Activated CD4-positive, alpha-beta T cell treated with anti-CD3 and anti-CD28 coated beads, Interleukin-2, amount 10 ng/mL, durations not matched to agents 24 days and 14 days (primary cell): Measurements from ENCODE around the gene GALNT12. TPM values are rescaled to one million over a fixed set of nuclear protein-coding genes. Genes with fewer than 3 reads are reported as not detected.

ENCODE experiments used
- DNase-seq: peaks from one replicate; pipeline ENCODE4 v3.0.0; 2022
- H3K27ac Mint-ChIP-seq: one replicate; pipeline ENCODE4 v1.8.0; 2022; ENCODE audit warnings: mild to moderate bottlenecking, mixed read lengths
- H3K27me3 Mint-ChIP-seq: one replicate; pipeline ENCODE4 v1.8.0; 2022; ENCODE audit warnings: mixed read lengths
- H3K36me3 Mint-ChIP-seq: one replicate; pipeline ENCODE4 v1.8.0; 2022; ENCODE audit warnings: low read depth, mild to moderate bottlenecking, mixed read lengths
- H3K4me1 Mint-ChIP-seq: one replicate; pipeline ENCODE4 v1.8.0; 2021; ENCODE audit warnings: mixed read lengths
- H3K4me3 Mint-ChIP-seq: one replicate; pipeline ENCODE4 v1.8.0; 2022; ENCODE audit warnings: mild to moderate bottlenecking, moderate library complexity, mixed read lengths
- H3K9me3 Mint-ChIP-seq: one replicate; pipeline ENCODE4 v1.8.0; 2021; ENCODE audit warnings: mixed read lengths
- intact Hi-C: fragments of 100-400 bp; cut with micrococcal nuclease; formaldehyde crosslinking; loops from one replicate; pipeline ENCODE4 v1.15.1; 2023
- total RNA-seq: library from RNA; stranded (reverse); gene quantifications from 2 replicates; pipeline ENCODE4 v1.2.3, GENCODE V29; 2022

The GALNT12 gene
- total RNA-seq, 1 donor from 2014 or later = 2.8 TPM

DNA sequence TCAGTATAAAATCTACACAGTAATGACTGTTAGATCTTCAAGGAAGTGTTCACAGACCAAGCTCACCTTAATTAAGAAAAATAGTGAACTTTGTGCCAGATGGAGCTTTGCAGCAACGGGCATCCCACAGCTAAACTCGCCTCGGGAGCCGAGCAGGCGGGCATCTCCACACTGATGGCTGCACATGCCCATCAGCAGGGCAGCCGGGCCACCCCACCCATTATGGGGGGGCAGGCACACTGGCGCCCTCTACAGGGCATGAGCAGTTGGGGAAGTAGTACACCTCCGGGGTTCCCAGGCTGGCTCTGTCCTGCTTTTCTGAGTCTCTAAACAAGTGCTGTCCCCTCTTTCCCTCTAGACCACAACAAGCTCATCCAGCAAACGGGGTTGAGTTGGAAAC is 32.7 kb upstream of the GALNT12 start:
- intact Hi-C loops = loop anchor here (1.0 kb wide), 1 partner anchor 459 kb away; no protein-coding TSS in a partner anchor
- no peaks in the 10 kb centered on the region for H3K4me1 Mint-ChIP-seq
- H3K36me3 Mint-ChIP-seq = peaks cover 3% of the 10 kb centered on the region
- H3K4me3 Mint-ChIP-seq = no peak overlapping the region
- no peak overlapping the region for H3K27ac Mint-ChIP-seq
- peak; percentile 70 for DNase-seq
- no peaks in the 10 kb centered on the region for H3K27me3 Mint-ChIP-seq
- no peaks in the 10 kb centered on the region for H3K9me3 Mint-ChIP-seq

DNA sequence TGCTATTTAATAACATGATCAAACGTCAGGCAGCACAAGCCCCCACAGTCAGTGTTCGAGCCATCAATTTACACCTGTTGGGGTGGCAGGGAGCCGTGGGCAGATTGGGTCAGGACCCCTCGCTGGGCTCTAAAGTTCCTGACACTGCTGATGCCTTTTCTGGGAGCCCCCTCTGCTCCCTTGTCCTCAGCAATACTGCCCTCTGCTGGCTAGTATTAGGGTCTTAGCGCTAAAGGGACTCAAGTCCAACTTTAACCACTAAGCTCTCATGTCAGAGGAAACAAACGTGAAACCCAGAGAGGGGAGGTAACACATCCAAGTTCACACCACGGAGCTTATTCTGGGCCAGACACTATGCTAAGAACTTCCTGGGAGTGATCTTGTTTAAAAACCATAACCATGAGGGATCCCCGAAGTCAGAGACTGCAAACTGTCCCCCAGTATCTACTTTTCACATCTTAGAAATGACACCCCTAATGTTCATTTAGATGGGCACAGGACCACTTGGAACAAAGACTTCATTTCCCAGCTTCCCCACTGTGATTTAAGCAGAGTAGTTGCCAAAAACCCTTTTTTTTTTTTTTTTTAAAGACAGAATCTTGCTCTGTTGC is 31.5 kb upstream of the GALNT12 start:
- intact Hi-C loops = loop anchor here (1.0 kb wide), 1 partner anchor 461 kb away; no protein-coding TSS in a partner anchor
- H3K36me3 Mint-ChIP-seq = peaks cover 3% of the 10 kb centered on the region
- no peak overlapping the region for H3K27ac Mint-ChIP-seq
- no peaks in the 10 kb centered on the region for H3K9me3 Mint-ChIP-seq
- H3K27me3 Mint-ChIP-seq = no peaks in the 10 kb centered on the region
- no peaks in the 10 kb centered on the region for H3K4me1 Mint-ChIP-seq
- no peak overlapping the region for H3K4me3 Mint-ChIP-seq
- peak; percentile 80 for DNase-seq

DNA sequence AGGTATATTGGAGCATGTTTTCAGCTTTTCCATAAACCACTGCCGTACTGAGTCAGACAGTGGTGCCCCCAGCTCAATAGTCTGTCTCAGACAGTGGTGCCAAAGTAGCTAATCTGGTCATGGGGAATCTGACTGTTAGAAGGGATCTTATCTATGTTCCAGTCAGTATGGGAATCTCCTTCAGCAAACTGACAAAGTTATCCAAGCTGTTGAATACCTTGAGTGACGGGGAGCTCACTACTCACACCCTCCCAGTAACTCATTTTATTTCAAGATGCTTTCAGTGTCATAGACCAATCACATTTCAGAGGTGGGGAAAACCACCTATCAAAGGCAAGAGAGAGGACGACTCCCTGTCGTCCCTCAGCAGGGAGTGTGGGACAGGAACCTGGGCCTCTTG is 29.9 kb upstream of the GALNT12 start:
- intact Hi-C loops = no loop called here

DNA sequence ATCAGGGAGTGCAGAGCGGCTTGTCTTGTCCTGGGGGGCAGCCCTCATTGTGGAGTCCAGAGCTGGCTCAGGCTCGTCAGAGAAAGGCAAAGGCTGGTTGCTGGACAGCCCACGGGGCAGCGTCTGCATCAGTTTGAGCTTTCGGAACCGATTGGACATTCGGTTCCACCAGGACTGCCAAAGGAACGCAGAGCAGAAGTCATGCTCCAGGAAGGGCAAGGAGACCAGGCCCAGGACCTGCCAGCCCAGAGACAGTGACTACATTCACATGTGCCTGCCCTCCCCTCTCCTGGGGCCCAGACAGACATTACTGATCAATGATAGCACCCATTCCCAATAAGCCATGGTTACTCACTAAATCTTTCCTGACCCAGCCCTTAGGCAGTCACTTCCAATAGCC is 29.2 kb upstream of the GALNT12 start:
- DNase-seq = no peak
- H3K27me3 Mint-ChIP-seq = no peaks in the 10 kb centered on the region
- H3K4me1 Mint-ChIP-seq = no peaks in the 10 kb centered on the region
- intact Hi-C loops = no loop called here
- peaks cover 1% of the 10 kb centered on the region for H3K36me3 Mint-ChIP-seq
- H3K4me3 Mint-ChIP-seq = no peak overlapping the region
- no peak overlapping the region for H3K27ac Mint-ChIP-seq
- H3K9me3 Mint-ChIP-seq = no peaks in the 10 kb centered on the region

More for the DNA sequence above, 29.9 kb upstream of the GALNT12 start:
- Mint-ChIP-seq H3K27ac (no peak overlapping the region), H3K27me3 (no peaks in the 10 kb centered on the region), H3K36me3 (peaks cover 1% of the 10 kb centered on the region), H3K4me3 (no peak overlapping the region), H3K4me1 (no peaks in the 10 kb centered on the region), H3K9me3 (no peaks in the 10 kb centered on the region)
- no peak for DNase-seq

DNA sequence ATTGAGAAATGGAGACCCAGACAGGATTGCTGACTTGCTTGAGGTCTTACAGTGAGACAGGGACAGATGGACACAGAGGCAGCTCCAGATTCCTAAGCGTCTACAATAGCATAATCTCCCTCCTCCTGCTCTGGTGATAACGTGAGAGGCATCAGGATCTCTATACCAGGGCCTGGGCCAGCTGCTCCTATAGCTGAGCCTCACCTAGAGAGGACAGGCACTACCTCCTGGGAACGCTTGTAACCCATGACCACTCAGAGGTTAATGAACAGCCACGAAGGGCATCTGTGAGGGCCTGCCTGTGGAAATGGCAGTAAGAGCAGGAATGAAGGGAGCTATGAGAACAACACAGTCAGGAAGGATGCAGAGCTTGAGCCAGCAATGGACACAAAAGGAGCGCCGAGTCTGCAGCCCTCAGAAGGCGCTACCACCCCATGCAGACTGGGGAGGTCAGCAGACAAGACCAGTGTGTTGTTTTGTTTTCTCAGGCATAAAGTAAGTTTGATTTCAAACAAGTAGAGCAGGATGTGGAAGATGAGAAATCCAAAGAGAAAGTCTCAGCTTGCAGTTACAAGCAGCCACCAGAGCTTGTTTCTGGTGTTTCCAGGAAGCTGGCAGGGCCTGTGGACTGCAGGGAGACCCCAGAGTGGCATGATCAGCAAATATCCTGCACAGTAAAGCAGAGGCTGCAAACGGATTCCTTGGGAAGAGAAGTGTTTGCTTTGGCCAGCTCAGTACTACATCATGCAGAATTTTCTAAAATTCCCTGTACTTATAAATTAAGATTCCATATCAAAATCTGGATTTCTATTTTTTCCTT is 28.5 kb upstream of the GALNT12 start:
- no peaks in the 10 kb centered on the region for H3K4me1 Mint-ChIP-seq
- intact Hi-C loops = no loop called here
- no peak overlapping the region for H3K4me3 Mint-ChIP-seq
- peaks cover 1% of the 10 kb centered on the region for H3K36me3 Mint-ChIP-seq
- H3K27me3 Mint-ChIP-seq = no peaks in the 10 kb centered on the region
- DNase-seq = no peak
- H3K27ac Mint-ChIP-seq = no peak overlapping the region
- no peaks in the 10 kb centered on the region for H3K9me3 Mint-ChIP-seq

DNA sequence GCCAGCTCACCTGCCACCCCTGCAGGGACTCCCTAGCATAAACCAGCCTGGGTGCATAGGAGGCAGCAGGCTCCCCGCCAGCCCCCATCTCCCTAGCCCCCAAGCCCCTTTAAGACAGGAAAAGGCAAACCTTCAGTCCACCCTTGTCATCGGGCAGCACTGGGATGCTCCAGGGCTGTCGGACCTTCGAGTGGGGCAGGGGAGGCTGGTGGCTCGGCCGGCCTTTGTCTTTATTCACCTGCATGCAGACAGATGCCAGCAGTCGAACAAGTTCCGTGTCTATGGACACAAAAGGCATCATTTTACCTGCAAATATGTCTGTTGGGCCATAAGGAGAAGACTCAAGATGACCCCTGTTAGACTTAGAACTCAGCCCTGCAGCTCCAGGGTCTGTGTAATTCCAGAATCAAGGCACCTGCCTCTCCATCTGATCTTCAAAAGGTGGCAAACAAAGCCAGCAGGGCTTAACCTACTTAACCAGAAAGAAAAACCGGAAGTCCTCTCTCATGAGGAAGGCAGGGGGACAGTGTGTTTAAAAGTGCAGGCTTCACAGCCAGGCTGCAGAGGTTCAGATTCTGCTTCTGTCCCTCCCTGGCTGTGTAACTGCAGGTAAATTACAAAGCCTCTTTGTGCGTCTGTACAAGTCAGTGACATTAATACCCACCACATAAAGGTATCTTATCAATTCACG is 27.3 kb upstream of the GALNT12 start:
- no peak for DNase-seq
- intact Hi-C loops = no loop called here
- H3K4me3 Mint-ChIP-seq = no peak overlapping the region
- H3K9me3 Mint-ChIP-seq = no peaks in the 10 kb centered on the region
- H3K36me3 Mint-ChIP-seq = peaks cover 1% of the 10 kb centered on the region
- no peaks in the 10 kb centered on the region for H3K4me1 Mint-ChIP-seq
- no peaks in the 10 kb centered on the region for H3K27me3 Mint-ChIP-seq
- H3K27ac Mint-ChIP-seq = no peak overlapping the region

DNA sequence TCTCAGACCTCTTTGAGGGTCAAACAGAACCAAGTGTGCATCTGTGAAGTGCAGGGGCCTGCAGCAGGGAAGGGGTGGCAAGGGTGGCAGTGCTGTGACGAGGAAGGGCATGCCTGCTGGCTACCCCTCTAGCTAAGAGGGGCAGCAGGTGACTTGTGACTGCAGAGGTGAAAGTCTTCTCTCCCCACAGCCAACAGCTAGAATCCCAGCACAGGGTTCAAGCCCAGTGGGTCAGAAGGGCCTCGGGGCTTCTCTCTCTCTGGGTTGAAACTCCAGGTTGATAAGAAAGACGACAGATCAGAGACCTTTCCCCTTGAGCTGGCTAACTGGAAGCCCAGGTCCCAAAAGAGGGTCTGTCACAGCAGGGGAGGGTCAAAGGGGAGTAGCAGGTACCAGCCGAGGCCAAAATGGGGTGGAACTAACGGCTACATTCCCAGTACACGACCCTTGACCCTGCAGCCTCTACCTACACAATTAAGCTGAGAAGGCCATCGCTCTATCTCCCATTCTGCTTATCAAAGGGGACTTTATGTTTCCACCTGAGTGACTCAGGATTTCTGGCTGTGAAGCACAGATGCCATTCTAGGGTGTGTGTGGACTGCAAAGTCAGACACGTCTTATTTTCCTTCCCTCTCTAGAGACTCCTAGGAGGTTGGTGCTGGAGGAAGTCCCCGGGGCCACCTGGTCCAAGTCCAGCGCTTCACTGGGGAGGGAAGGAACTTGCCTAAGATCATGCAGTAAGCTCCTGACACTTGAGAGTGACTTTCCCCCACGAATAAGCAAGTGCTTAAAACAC is 25.7 kb upstream of the GALNT12 start:
- H3K4me3 Mint-ChIP-seq = no peak overlapping the region
- no peak overlapping the region for H3K27ac Mint-ChIP-seq

DNA sequence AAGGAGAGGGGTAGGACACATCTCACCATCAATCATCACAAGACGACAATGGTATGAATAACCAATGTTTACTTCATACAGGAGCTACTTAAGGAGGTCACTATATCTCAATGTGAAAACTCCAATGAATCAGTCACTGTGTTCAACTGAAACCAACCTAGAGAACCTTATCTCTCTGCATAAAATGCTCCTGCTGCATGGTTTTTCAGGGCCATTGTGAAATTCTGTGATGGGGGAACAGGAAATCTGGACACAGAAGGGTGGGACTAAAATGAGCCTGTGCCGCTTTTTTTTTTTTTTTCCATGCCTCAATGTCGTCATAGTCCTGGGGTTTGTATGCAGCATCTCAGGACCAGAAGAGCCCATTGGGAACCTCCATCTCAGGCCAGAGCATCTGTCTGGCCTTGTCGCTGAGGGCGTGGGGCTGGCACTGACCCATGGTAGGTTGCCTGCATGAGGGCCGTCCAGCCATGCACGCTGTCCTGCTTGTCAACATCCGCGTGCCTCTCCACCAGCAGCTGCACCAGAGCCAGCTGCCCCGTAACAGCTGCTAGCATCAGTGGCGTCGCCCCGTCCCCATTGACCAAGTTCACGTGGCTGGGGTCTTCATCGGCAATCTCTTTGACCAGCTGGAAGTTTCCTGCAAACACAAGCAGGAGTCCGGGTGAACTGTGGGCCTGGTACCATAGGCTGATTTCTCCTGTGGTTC is 23.8 kb upstream of the GALNT12 start:
- H3K36me3 Mint-ChIP-seq = no peaks in the 10 kb centered on the region
- no peaks in the 10 kb centered on the region for H3K9me3 Mint-ChIP-seq
- H3K4me1 Mint-ChIP-seq = no peaks in the 10 kb centered on the region
- intact Hi-C loops = no loop called here
- H3K27ac Mint-ChIP-seq = no peak overlapping the region
- H3K27me3 Mint-ChIP-seq = no peaks in the 10 kb centered on the region
- no peak overlapping the region for H3K4me3 Mint-ChIP-seq
- no peak for DNase-seq

More for the DNA sequence above, 25.7 kb upstream of the GALNT12 start:
- H3K9me3 Mint-ChIP-seq = no peaks in the 10 kb centered on the region
- H3K4me1 Mint-ChIP-seq = no peaks in the 10 kb centered on the region
- H3K36me3 Mint-ChIP-seq = no peaks in the 10 kb centered on the region
- no peaks in the 10 kb centered on the region for H3K27me3 Mint-ChIP-seq
- intact Hi-C loops = no loop called here
- DNase-seq = no peak

DNA sequence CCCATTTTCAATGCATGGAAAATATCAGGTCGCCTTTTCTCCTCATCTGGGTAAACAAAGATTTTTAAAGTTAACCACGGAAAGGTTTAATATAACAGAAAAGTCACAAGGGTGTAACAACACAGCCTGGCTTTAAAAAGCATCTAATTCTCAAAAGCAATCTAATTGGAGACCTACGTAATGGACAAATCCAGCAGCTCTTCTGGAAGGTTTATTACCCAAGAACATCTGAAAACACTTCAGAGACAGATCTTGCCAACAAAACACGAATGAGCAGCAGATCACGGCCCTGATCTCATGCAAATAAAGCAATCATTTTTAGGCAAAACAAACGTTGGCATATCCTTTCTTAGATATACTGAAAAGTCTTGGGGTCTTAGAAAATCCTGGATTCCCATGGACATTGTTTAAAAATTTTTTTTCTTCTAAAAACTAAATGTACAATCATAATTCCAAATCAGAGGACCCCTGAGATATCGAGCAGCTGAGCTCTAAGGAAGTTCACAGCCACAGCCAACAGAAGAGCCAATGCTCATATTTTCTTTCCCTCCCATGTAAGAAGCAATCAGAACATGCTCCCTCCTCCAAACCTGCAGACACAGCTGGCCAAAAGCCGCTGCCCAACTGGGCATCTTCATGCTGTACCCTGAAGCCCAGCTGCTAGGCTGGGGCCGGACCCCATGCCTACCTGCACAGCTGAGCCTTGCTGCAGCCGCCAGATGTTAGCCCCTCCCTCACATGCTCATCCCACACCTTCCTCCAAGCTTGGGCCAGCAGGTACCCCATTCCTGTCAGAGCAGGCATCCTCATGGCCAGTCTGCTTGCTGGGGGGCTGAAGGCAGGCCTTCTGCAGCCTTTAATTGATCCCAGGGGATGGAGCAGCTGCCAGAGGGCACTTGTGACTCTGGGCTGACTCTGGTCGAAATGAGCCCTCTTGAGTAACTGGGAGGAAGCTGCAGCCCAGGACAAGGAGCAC is 22.4 kb upstream of the GALNT12 start:
- no peaks in the 10 kb centered on the region for H3K9me3 Mint-ChIP-seq
- H3K4me1 Mint-ChIP-seq = no peaks in the 10 kb centered on the region
- intact Hi-C loops = no loop called here
- no peak overlapping the region for H3K27ac Mint-ChIP-seq
- H3K36me3 Mint-ChIP-seq = no peaks in the 10 kb centered on the region
- DNase-seq = no peak
- H3K27me3 Mint-ChIP-seq = no peaks in the 10 kb centered on the region
- H3K4me3 Mint-ChIP-seq = no peak overlapping the region

DNA sequence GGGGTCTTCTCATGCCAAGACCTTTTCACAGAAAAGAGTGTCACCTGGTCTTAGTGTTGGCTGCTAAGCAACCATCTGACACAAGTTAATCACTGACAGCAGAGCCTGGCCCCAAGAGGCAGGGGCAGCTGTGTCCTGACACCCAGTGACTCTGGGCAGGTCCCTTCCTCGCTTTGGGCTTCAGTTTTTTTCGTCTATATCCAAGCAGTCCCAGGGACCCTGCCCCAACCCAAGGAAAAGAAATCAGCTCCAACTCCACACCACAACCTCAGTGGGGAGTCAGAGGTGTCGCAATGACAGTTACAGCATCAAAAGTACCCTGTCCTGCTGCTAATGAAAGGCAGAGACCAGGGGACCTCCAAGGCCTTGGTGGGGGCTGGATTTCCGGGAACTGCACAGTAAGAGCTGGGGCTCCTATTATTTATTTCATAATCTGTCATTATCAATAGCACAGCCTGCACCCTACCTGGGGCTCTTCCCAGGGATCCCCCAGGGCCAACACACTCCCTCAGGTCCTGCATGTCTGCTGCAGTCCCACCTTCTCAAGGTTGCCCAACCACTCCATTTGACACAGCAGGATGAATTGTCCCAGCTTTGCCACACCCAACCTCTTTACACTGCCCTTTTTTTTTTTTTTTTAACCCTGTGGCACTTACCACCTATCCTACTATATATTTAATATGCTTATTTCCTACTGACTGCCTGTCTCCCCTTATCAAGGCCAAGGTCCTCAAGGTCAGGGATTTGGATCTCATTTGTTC is 20.5 kb upstream of the GALNT12 start:
- Mint-ChIP-seq H3K27me3 (no peaks in the 10 kb centered on the region), H3K27ac (no peak overlapping the region), H3K4me3 (no peak overlapping the region), H3K36me3 (no peaks in the 10 kb centered on the region), H3K4me1 (peaks cover 5% of the 10 kb centered on the region), H3K9me3 (no peaks in the 10 kb centered on the region)
- intact Hi-C loops = no loop called here
- DNase-seq = no peak

DNA sequence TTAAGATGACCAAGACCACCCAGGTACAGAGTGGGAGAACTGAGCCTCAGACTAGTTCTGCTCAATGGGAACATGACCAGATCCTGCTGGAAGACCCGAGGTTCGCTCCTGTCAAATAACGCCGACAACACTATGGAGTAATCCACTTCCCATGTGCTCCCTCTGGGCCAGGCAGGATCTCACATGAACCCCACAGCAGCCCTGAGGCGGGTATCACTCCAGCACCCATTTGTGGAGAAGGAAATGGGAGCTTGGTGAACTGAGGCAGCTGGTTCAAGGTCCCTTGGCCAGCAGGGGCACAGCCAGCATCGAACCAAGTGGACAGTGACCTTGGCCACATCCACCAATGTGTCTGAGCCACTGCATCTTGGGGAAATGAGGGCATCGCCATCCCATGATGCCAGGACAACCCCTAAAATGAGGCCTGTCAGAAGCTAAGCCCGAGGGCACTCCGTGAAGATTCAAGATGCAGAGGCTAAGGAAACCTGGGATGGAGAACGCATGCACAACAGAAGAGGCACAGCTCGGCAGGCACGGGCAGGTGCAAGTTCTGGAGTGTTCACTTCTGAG is 19.6 kb upstream of the GALNT12 start:
- Mint-ChIP-seq H3K4me3 (no peak overlapping the region), H3K36me3 (no peaks in the 10 kb centered on the region), H3K9me3 (no peaks in the 10 kb centered on the region), H3K4me1 (peaks cover 8% of the 10 kb centered on the region), H3K27me3 (no peaks in the 10 kb centered on the region), H3K27ac (no peak overlapping the region)
- intact Hi-C loops = no loop called here
- DNase-seq = no peak
